Neuronal stem cell (in vitro differentiated cells): Measurements from ENCODE around the gene CREB5.

Source experiments
- DNase-seq: peaks from one replicate; pipeline ENCODE4 v3.0.0-alpha.2; 2013; ENCODE audit warnings: low spot score
- H2AFZ ChIP-seq: one replicate; pipeline ENCODE4 v1.6.1; 2013; ENCODE audit warnings: mild to moderate bottlenecking, low read length, inconsistent platforms
- H2AK5ac ChIP-seq: 2 replicates; pipeline ENCODE4 v1.6.1; 2013; ENCODE audit warnings: low read depth, mild to moderate bottlenecking, inconsistent platforms, low read length, moderate library complexity, mixed read lengths
- H2BK120ac ChIP-seq: 2 replicates; pipeline ENCODE4 v1.6.1; 2013; ENCODE audit warnings: low read depth, mild to moderate bottlenecking, inconsistent platforms, low read length, moderate library complexity, mixed read lengths
- H2BK12ac ChIP-seq: one replicate; pipeline ENCODE4 v1.6.1; 2013; ENCODE audit warnings: low read length, inconsistent platforms
- H2BK15ac ChIP-seq: 2 replicates; pipeline ENCODE4 v1.6.1; 2013; ENCODE audit warnings: mild to moderate bottlenecking, low read length, inconsistent platforms, mixed read lengths
- H2BK5ac ChIP-seq: one replicate; pipeline ENCODE4 v1.6.1; 2013; ENCODE audit warnings: inconsistent platforms, mild to moderate bottlenecking, low read length, moderate library complexity
- H3K14ac ChIP-seq: one replicate; pipeline ENCODE4 v1.6.1; 2013; ENCODE audit warnings: low read length, inconsistent platforms
- H3K18ac ChIP-seq: 2 replicates; pipeline ENCODE4 v1.6.1; 2013; ENCODE audit warnings: low read length, inconsistent platforms
- H3K23ac ChIP-seq: 2 replicates; pipeline ENCODE4 v1.6.1; 2013; ENCODE audit warnings: low read depth, mild to moderate bottlenecking, mixed read lengths, low read length, inconsistent platforms; ENCODE audit not compliant: poor library complexity
- H3K27ac ChIP-seq: replicated peaks from 3 replicates; pipeline ENCODE4 v1.5.1; 2013; ENCODE audit warnings: low read length, inconsistent platforms
- H3K27me3 ChIP-seq, 3 experiments: 2 replicates each; pipeline ENCODE4 v1.6.1; 2013; ENCODE audit warnings: low read length in 3 of 3, mild to moderate bottlenecking in 2 of 3, inconsistent platforms in 1 of 3, low read depth in 1 of 3, mixed read lengths in 1 of 3, moderate library complexity in 1 of 3; ENCODE audit not compliant: control insufficient read depth in 3 of 3, insufficient read depth in 3 of 3
- H3K36me3 ChIP-seq, 2 donors: replicated peaks in 1 of 2; 2 replicates each; pipeline ENCODE4 v1.6.1; 2013; ENCODE audit warnings: low read length in 2 of 2; ENCODE audit not compliant: control insufficient read depth in 2 of 2, insufficient read depth in 2 of 2
- H3K4ac ChIP-seq: 2 replicates; pipeline ENCODE4 v1.6.1; 2013; ENCODE audit warnings: inconsistent platforms, mild to moderate bottlenecking, low read length, moderate library complexity
- H3K4me1 ChIP-seq, 2 donors: 1 replicate in 1 of 2; 2 replicates in 1 of 2; pipeline ENCODE4 v1.6.1; 2013; ENCODE audit warnings: low read length in 2 of 2, low read depth in 1 of 2; ENCODE audit not compliant: control insufficient read depth in 2 of 2, insufficient read depth in 1 of 2
- H3K4me2 ChIP-seq: one replicate; pipeline ENCODE4 v1.6.1; 2013; ENCODE audit warnings: mild to moderate bottlenecking, low read length, inconsistent platforms; ENCODE audit not compliant: insufficient read depth, poor library complexity, severe bottlenecking
- H3K4me3 ChIP-seq, 2 donors: 2 replicates each; pipeline ENCODE4 v1.5.1; 2013; ENCODE audit warnings: low read length in 2 of 2, mild to moderate bottlenecking in 2 of 2, inconsistent platforms in 1 of 2, moderate library complexity in 1 of 2
- H3K79me1 ChIP-seq: one replicate; pipeline ENCODE4 v1.6.1; 2013; ENCODE audit warnings: low read depth, mild to moderate bottlenecking, inconsistent platforms, low read length, moderate library complexity
- H3K9ac ChIP-seq: one replicate; pipeline ENCODE4 v1.6.1; 2013; ENCODE audit warnings: mild to moderate bottlenecking, low read depth, low read length, inconsistent platforms; ENCODE audit not compliant: poor library complexity
- H3K9me3 ChIP-seq, 2 donors: replicated peaks in 1 of 2; 2 replicates each; pipeline versions ENCODE3 to v1.6.1; 2013; ENCODE audit warnings: low read length in 2 of 2, mild to moderate bottlenecking in 2 of 2, inconsistent platforms in 1 of 2, low read depth in 1 of 2, mixed read lengths in 1 of 2, moderate library complexity in 1 of 2; ENCODE audit not compliant: control insufficient read depth in 2 of 2, insufficient read depth in 1 of 2
- H4K8ac ChIP-seq: one replicate; pipeline ENCODE4 v1.6.1; 2013; ENCODE audit warnings: low read depth, mild to moderate bottlenecking, inconsistent platforms, low read length, moderate library complexity
- H4K91ac ChIP-seq: one replicate; pipeline ENCODE4 v1.6.1; 2013; ENCODE audit warnings: low read length, low read depth, mild to moderate bottlenecking, inconsistent platforms; ENCODE audit not compliant: poor library complexity
- WGBS, 2 donors: extraction: QIAGEN DNeasy Blood & Tissue Kit; methylation state at CpG; one replicate each; pipeline ENCODE4 v1.1.7; 2013; ENCODE audit warnings: missing lambda C conversion rate in 2 of 2, mixed read lengths in 1 of 2; ENCODE audit not compliant: insufficient read length in 2 of 2, insufficient replicate concordance in 1 of 2; ENCODE audit errors: extremely low coverage in 2 of 2; 5-methylcytosine and 5-hydroxymethylcytosine counted together

CREB5 gene

GRCh38 chr7:28729281-28729680 is 317.0 kb downstream of the CREB5 start:
- Histone ChIP-seq H3K4ac (no peak overlapping the region), H3K14ac (no peak overlapping the region), H4K91ac (no peak overlapping the region), H2AFZ (no peak overlapping the region), H3K23ac (no peak overlapping the region), H2BK5ac (no peak overlapping the region), H3K9ac (no peak overlapping the region), H3K27me3 (no peaks in the 10 kb centered on the region), H3K9me3 (peaks cover 0 to 9% of the 10 kb centered on the region in 2 donors), H3K27ac (no peak overlapping the region), H3K36me3 (peaks cover 0 to 21% of the 10 kb centered on the region in 2 donors), H3K4me1 (peaks cover 20 to 47% of the 10 kb centered on the region in 2 donors), H3K79me1 (no peaks in the 10 kb centered on the region), H2BK12ac (no peak overlapping the region), H2BK120ac (no peak overlapping the region), H3K4me3 (no peak overlapping the region), H4K8ac (no peak overlapping the region), H2AK5ac (no peak overlapping the region), H3K4me2 (no peak overlapping the region), H2BK15ac (no peak overlapping the region), H3K18ac (no peak overlapping the region)
- WGBS, 2 donors = no CpG with 5 or more reads among the region's 8 CpGs
- DNase-seq = no peak

GRCh38 chr7:28729727-28730126 is 317.4 kb downstream of the CREB5 start:
- no peak overlapping the region for H3K18ac ChIP-seq
- H3K14ac ChIP-seq = no peak overlapping the region
- H4K8ac ChIP-seq = no peak overlapping the region
- no peak overlapping the region for H2BK120ac ChIP-seq
- no peak overlapping the region for H3K4ac ChIP-seq
- H2BK5ac ChIP-seq = no peak overlapping the region
- H3K4me2 ChIP-seq = no peak overlapping the region
- no peak overlapping the region for H3K4me3 ChIP-seq
- WGBS, 2 donors = no CpG with 5 or more reads among the region's 3 CpGs
- H3K9ac ChIP-seq = no peak overlapping the region
- H2AFZ ChIP-seq = no peak overlapping the region
- no peak overlapping the region for H2BK12ac ChIP-seq
- no peak for DNase-seq
- no peaks in the 10 kb centered on the region for H3K79me1 ChIP-seq
- H3K27ac ChIP-seq = no peak overlapping the region
- H3K36me3 ChIP-seq = peaks cover 0 to 17% of the 10 kb centered on the region in 2 donors
- peaks cover 20 to 46% of the 10 kb centered on the region in 2 donors for H3K4me1 ChIP-seq
- H4K91ac ChIP-seq = no peak overlapping the region
- H3K9me3 ChIP-seq = peaks cover 0 to 9% of the 10 kb centered on the region in 2 donors
- H2AK5ac ChIP-seq = no peak overlapping the region
- no peak overlapping the region for H2BK15ac ChIP-seq
- H3K27me3 ChIP-seq = no peaks in the 10 kb centered on the region
- no peak overlapping the region for H3K23ac ChIP-seq

GRCh38 chr7:28731092-28731658 is 318.9 kb downstream of the CREB5 start:
- no peak overlapping the region for H2BK12ac ChIP-seq
- H3K4me1 ChIP-seq = peaks cover 20 to 40% of the 10 kb centered on the region in 2 donors
- no peak overlapping the region for H2BK15ac ChIP-seq
- no peak overlapping the region for H2BK5ac ChIP-seq
- no peak overlapping the region for H3K4me3 ChIP-seq
- H3K9ac ChIP-seq = no peak overlapping the region
- peaks cover 0 to 9% of the 10 kb centered on the region in 2 donors for H3K9me3 ChIP-seq
- no peak overlapping the region for H3K27ac ChIP-seq
- no peaks in the 10 kb centered on the region for H3K79me1 ChIP-seq
- H3K4me2 ChIP-seq = no peak overlapping the region
- no peak overlapping the region for H4K91ac ChIP-seq
- no peak overlapping the region for H3K4ac ChIP-seq
- WGBS, 2 donors = no CpG with 5 or more reads among the region's 5 CpGs
- no peak overlapping the region for H3K18ac ChIP-seq
- no peak overlapping the region for H4K8ac ChIP-seq
- no peak overlapping the region for H2BK120ac ChIP-seq
- no peak overlapping the region for H2AFZ ChIP-seq
- no peak overlapping the region for H3K14ac ChIP-seq
- H3K36me3 ChIP-seq = peaks cover 0 to 10% of the 10 kb centered on the region in 2 donors
- no peak overlapping the region for H2AK5ac ChIP-seq
- no peaks in the 10 kb centered on the region for H3K27me3 ChIP-seq
- no peak for DNase-seq
- no peak overlapping the region for H3K23ac ChIP-seq

GRCh38 chr7:28732071-28732869 is 320.0 kb downstream of the CREB5 start:
- Histone ChIP-seq H2AFZ (no peak overlapping the region), H3K4me1 (peaks cover 17 to 29% of the 10 kb centered on the region in 2 donors), H2BK12ac (no peak overlapping the region), H2AK5ac (no peak overlapping the region), H3K27me3 (no peaks in the 10 kb centered on the region), H3K18ac (no peak overlapping the region), H3K9ac (no peak overlapping the region), H3K27ac (no peak overlapping the region), H3K79me1 (no peaks in the 10 kb centered on the region), H3K23ac (no peak overlapping the region), H4K91ac (no peak overlapping the region), H2BK120ac (no peak overlapping the region), H3K4ac (no peak overlapping the region), H4K8ac (no peak overlapping the region), H2BK5ac (no peak overlapping the region), H2BK15ac (no peak overlapping the region), H3K36me3 (peaks cover 0 to 10% of the 10 kb centered on the region in 2 donors), H3K14ac (no peak overlapping the region), H3K4me3 (no peak overlapping the region), H3K4me2 (no peak overlapping the region), H3K9me3 (peaks cover 0 to 9% of the 10 kb centered on the region in 2 donors)
- WGBS, 2 donors = no CpG with 5 or more reads among the region's 11 CpGs
- DNase-seq = no peak
